NCI-H146 treated with DMSO at 0.1 percent for 48 hours (cell line): ENCODE data around the gene PYCARD.

ENCODE experiments used
- DNase-seq: peaks from one replicate; lab custom pipeline; 2025; ENCODE audit not compliant: unreplicated experiment; lab: John Stamatoyannopoulos, UW

The PYCARD gene

DNA sequence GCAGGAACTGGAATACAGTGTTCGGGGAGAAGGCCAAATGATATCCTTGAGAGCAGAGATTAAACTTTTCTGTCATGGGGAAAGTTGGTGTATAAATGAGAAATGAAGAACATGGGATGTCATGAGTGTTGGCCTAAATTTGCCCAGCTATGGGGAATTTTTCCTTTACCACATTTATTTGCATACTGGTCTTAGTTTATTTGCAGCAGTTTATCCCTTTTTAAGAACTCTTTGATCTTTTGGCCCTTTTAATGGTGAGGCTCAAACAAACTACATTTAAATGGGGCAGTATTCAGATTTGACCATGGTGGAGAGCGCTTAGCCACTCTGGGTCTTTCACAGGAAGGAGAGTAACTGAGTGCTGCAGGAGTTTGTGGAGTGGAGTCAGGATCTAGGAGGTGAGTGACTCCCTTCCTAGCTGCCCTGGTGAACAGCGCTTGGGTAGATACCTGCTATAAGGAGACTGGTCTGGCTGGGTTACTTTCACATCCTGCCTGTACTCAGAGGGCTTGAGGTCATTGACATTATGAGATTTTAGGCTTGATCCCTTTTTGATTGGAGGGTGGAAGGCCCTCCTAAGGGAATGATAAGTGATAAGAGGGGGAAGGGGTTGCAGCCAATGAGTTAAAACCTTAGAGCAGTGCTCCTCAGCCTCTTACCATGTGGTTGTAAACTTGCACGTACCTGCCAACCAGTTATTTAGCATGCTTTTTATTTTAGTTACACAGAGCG, 10.7 kb downstream of the PYCARD start:
- DNase-seq, result no peak

DNA sequence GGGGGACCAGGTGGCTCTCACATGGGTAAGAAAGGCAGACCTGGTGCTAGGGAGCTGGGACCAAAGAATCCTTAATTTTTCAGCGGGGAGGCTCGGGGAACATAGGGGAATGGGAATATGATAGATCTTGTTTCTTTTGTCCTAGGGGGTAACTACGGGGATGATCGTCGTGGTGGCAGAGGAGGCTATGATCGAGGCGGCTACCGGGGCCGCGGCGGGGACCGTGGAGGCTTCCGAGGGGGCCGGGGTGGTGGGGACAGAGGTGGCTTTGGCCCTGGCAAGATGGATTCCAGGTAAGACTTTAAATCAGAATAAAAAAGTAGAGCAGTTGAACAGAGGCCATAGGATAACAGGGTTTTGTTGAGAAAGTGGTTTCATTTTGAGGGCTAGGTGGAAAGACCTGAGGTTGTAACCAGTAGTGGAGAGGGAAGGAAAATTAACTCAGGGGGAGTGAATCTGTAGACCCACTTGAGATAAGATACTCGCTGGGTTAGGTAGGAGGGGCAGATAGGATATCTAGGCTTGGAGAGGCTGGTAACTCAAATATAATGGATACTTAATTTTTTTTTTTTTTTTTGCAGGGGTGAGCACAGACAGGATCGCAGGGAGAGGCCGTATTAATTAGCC, 11.6 kb downstream of the PYCARD start:
- DNase-seq, result no peak

DNA sequence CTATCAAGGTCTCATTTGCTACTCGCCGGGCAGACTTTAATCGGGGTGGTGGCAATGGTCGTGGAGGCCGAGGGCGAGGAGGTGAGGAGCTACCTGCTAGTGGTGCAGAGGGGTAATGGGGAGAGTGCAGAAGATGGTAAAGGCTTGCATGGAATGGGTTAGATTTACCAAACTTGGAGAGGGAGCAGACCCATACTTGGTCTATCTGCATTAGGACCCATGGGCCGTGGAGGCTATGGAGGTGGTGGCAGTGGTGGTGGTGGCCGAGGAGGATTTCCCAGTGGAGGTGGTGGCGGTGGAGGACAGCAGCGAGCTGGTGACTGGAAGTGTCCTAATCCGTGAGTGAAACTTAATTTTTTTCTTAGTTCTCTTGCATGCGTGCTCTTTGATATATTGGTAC, 12.5 kb downstream of the PYCARD start:
- no peak for DNase-seq

DNA sequence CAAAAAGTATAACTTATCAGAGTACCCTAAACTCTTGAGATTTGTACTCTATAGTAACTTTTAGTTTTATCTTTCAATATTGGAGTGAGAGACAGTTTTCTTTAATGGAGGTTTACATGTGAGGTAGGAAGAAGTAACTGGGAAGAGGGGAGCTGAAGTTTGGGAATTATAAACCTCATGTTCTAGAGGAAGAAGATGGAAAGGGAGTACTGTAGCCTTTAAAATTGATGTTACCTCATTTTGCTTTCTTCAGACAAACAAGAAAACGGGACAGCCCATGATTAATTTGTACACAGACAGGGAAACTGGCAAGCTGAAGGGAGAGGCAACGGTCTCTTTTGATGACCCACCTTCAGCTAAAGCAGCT, 13.2 kb downstream of the PYCARD start:
- DNase-seq, result no peak

DNA sequence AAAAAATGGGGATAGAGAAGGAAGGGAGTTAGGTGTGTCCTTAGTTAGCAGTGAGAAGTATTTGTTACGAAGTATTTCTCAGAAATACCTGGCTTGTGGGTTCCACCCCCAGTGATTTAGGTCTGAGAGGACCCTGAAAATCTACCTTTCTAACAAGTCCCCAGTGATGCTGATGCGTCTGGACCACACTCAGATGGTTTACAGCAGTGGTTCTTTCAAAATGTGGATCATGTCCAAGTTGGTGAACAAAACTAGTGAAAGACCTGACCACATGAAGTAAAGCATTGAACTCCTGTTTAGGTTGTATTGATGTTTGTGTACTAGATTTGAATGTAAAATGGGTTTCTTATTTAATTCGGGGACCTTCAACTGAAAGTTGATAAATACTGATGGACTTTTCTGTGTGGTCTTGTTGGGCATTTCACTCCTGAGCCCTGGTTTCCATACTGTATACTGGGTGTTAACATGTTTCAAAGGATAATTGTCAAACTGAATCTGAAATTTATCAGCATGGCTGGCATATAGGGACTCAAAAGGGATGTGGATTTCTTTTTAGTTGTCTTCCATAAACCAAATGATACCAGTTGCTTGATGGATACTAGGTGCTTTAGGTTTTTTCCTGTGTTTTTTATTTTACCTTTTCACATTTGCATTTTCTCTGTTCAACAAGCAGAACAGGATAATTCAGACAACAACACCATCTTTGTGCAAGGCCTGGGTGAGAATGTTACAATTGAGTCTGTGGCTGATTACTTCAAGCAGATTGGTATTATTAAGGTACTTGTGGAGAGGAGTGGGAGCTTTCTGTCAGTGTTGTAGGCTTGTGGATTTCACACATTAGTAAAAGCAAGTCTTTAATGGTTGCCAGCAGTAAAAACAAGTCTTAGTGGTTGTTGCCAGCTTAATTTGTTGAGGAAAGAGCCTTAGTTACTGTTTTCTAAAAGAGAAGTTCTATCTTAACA, 13.8 kb downstream of the PYCARD start:
- DNase-seq, result no peak

DNA sequence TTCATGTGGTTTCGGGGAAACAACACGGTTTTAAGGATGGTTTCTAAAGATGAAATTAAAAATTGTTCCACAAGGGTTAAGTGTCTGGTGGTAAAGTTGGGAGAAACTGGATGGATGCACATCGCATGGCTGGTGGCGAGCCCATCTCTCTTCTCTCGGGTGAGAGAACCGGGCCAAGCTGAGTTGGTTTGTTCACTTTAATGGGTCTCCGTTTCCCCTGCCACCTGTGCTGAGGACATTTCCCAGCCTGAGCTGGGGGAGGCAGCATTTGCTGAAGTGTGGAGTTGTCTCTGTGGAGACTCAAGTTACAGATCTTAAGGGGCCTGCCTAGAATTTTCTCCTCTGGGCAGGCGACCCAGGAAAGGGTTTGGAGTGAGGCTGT, 14.8 kb downstream of the PYCARD start:
- DNase-seq, result no peak

DNA sequence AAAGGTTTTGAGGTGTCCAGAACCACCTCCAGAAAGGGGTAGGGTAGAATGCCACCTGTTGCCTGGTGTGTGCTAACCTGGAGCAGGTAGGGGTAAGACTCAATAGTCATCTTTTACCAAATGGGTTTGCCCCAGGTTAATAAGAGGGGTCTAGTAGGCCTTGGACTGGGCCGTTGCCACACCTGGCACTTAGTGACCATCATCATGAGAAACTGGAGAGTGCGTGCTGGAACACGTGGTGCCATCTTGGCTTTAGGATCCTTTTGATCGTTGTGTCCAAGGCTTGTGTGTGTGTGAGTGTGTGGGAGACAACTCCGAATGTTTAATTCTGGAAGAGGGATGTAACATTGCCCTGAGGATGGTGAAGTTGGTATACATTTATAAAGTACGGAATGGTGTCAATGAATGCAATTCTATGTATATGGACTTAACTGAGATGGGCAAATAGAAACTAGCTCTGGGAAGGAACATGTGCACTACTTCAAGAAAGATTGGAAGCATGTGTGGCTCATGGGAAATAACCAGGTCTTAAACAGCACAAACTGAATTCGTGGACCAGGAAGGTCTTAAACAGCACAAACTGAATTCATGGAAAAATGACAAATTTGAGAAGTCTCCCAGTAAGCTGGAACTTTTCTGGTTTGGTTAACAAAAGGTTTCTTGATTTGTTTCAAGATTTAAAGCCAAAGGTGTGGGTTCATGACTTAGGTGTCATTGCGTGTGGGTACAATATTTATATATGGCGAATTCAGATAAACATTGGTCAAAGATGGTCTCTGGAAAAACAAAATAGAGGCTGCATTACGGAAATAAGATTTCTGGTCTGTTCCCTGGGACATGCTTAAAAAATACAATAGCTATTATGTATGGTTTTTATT, 15.4 kb downstream of the PYCARD start:
- no peak for DNase-seq

DNA sequence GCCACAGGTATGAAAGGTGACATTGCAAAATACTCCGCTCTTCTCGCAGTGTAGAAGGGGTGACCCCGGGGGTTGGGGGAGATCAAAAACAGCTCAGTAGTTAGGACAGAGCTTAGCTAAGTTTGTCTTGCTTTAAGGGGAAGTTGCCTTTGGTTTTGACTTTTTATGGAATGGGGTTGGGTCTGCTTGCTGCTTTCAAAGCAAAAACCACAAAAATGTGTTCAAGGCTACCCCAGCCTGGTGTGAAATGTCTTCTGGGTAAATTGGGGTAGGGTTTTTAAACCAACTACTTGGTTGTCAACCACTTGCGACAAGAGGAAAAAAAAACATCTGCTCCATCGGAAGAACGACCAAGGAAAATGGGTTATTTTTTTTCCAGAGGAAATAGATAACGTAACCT, 16.4 kb downstream of the PYCARD start:
- no peak for DNase-seq

DNA sequence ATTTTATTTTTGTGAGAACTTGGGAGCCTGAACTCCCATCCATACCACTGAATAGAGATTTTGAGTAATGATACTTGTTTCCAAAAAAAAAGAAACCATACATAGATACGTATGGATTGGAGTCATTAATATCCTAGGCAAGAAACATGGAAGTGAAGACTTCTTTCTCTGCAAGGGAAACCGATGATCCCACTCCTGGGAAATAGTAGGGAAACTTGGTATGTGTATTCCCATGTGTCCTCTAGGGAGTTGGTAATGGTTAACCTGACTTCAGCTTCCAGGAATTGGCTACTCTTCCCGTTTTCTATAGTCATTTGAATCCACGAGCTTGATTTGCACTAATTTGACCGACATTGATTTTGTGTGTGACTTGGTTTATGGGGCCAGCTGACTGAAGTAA, 17.2 kb downstream of the PYCARD start:
- DNase-seq, result no peak

DNA sequence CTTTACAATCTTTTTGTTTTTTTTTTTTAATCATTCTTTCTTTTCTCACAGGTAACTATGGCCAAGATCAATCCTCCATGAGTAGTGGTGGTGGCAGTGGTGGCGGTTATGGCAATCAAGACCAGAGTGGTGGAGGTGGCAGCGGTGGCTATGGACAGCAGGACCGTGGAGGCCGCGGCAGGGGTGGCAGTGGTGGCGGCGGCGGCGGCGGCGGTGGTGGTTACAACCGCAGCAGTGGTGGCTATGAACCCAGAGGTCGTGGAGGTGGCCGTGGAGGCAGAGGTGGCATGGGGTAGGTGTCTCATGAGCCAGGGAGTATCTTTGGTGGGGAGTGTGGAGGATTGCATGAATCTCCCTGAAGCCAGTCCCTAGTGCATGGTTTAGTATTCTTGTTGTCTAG, 17.7 kb downstream of the PYCARD start:
- no peak for DNase-seq

DNA sequence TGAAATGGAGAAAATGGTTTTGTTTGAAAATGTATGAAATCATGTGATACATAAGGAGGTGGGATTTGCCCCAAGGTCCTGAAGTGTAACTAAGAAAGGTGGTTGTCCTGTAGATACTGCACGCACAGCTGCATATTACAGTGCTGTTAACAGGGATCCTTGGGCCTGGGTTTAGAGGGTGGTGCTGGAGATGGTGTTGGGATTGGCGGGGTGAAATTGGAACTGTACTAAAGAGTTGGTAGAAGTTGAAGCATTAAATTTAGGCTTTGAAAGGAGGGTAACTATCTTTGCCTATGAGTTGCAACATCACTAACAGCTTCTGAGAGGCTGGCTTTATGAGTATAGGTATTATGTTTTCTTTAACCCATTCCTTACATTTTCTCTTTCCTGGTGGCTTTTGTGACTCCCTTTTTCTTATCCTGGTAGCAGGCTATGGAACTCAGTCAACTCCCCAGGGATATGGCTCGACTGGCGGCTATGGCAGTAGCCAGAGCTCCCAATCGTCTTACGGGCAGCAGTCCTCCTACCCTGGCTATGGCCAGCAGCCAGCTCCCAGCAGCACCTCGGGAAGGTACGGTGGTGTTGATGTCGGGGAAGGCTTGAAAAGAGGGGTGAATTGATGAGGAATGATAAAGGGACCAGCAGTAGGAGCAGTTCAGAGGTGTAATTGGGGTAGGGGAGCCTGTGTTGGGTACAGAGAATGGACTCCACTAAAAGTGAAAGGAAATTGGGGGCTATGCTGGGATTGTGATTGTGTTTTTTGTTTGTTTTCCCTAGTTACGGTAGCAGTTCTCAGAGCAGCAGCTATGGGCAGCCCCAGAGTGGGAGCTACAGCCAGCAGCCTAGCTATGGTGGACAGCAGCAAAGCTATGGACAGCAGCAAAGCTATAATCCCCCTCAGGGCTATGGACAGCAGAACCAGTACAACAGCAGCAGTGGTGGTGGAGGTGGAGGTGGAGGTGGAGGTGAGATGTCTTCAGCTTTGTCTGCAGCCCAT, 18.8 kb downstream of the PYCARD start:
- no peak for DNase-seq

DNA sequence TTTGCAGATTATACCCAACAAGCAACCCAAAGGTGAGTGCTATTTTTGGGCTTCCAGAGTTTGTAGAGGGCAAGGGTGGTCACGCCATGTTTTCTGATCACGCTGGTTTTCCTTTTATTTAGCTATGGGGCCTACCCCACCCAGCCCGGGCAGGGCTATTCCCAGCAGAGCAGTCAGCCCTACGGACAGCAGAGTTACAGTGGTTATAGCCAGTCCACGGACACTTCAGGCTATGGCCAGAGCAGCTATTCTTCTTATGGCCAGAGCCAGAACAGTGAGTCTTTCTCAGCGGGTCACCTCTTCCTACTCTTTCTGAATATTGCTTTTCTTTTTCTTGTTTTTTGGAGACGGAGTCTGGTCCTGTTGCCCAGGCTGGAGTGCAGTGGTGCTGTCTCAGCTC, 20.2 kb downstream of the PYCARD start:
- DNase-seq, result no peak

DNA sequence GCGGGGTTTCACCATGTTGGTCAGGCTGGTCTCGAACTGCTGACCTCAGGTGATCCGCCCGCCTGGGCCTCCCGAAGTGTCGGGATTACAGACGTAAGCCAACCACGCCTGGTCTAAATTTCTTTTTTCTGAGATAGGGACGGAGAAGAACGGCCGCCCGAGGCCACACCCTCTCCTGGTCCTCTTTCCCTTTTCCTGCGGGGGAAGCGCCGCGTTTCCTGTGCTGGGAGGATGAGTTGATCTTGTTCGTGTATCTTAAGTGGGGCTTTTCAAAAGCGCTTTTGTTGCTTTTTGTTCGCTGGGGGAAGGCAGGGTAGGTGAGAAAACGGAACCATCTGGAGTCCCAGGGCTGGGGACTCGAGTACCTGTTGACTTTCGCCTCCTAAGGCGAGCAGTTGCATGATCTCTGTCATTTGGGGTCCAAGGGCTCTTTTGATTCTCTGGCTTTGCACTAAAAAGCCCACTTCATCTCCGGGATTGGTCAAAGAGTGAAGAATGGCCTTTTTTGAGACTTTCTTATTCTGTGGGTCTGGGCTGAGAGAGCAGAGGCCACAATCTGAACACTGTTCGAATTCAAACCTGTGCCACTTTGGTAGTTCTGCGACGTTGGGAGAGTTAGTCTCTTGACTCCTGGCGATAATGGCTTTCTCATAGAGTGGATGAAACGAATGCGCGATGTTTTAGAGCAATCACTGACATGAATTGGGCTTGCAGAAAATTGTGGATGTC, 21.3 kb downstream of the PYCARD start:
- DNase-seq, result peak; percentile 13

DNA sequence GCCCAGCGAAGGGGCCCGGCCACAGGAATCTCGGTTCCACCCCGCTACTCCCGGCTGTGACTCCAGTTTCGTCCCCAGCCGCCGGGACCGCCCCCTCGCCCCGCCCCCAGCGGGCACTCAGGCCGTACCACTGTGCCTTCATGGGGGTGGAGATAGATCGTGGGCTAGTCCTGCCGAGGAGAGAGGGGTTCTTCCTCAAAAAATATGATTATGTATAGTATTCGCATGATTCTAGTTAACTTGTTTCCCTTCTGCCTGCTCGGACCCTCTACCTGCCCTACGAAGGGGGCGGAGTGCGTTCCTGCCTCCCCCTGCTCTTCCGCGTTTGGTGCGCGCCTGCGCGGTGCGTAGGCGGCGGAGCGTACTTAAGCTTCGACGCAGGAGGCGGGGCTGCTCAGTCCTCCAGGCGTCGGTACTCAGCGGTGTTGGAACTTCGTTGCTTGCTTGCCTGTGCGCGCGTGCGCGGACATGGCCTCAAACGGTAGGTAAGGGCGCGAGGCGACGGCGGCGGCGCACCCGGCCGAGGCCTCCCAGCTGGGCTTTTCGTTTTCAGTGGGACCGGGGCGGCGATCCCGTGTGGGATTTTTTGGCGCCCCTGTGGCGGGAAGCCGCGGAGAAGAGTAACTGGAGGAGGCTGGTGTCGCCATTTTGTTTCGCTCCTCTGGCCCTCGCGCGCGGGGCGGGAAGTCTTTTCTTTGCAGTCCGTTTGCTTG, 22.7 kb downstream of the PYCARD start, which contains the start of gene FUS:
Gene FUS, plus strand, starts transcription at position 393 of the 713 bp plus-strand sequence. Its CDS starts 76 bp downstream, at position 469.
- DNase-seq, result peak; percentile 83

DNA sequence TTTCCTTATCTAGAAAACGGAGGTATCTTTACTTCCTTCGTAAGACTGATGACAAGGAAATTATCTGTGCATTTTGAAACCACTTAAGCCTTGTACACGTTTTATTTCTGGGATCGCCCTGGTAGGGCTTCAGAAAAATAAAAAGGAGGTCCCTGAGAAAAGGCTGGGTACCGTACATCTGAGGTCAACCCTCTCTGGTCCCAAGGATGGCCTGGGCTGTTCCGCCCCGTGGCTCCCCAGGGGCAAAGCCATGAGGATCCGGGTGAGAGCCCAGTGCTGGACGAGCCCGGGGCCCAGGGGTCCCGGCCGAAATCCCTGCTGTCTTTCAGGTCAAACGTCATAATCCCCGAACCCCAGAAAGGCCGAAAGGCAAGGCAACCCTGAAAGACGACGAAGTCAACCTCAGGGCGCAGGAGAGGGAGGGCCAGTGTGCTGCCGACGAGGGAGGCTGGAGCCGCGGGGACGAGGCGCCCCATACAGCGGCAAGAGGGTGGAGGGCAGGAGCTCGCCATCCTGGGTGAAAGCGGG, 23.3 kb downstream of the PYCARD start:
- no peak for DNase-seq

DNA sequence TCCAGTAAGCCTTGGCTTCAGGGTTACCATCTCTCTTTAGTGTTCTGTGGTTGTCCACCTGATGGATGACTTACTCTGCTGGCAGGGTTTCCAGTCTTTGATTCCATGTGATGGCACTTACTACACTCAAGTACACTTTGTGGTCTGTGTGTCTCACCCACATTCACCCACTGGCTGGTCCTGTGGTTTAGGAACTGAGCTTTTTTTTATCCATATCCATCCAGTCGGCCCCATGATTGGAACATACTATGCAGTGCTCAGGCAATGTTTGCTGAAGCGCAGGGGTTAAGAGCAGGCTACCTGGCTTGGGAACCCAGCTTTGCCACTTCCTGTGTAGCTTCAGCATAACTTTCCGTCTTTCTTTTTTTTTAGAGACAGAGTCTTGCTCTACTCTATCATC, 25.4 kb downstream of the PYCARD start:
- no peak for DNase-seq

DNA sequence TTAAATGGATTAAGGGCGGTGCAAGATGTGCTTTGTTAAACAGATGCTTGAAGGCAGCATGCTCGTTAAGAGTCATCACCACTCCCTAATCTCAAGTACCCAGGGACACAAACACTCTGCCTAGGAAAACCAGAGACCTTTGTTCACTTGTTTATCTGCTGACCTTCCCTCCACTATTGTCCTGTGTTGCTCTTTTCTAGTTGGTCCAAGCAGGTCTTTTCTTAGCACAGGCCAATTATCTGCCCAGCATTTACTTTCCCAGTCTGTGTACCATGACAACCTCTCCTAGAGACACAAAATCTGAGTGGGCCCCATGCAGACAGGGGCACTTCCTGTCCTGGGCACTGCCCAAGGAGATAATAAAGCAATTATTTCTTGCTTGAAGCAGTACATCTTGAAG, 32.5 kb downstream of the PYCARD start:
- peak; percentile 59 for DNase-seq

DNA sequence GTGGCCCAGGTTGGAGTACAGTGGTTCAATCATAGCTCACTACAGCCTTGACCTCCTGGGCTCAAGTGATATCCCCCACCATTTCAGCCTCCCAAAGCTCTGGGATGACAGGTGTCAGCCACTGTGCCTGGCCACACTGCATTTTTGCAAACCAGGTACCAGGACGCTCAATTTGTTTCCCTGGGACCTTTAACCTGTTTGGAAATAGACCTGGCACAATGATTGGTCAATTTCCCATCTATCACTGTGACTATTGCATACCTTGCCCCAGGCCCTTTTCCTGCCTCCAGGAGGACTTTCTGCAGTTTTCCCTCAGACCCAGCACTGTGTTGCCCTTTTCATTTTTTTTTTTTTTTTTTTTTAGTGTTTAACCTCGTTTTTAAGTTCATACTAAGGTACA, 33.7 kb downstream of the PYCARD start:
- no peak for DNase-seq
